Sigmoid colon (tissue), 7 donors: ENCODE measurements around the gene PPP2R2C. TPM values are rescaled to one million over a fixed set of nuclear protein-coding genes. Genes with fewer than 3 reads are reported as not detected.

ENCODE experiments used
- DNase-seq: peaks from one replicate; pipeline ENCODE4 v3.0.0-alpha.2; 2019
- H3K27ac ChIP-seq, 4 donors: fragments of 200-600 bp; sonication (generic); one replicate each; pipeline ENCODE4 v1.5.1; 2016 to 2019; ENCODE audit warnings: mild to moderate bottlenecking in 1 of 4
- H3K27me3 ChIP-seq, 3 donors: fragments of 200-600 bp; sonication (generic); one replicate each; pipeline ENCODE4 v1.5.1; 2019; ENCODE audit warnings: mild to moderate bottlenecking in 1 of 3
- H3K36me3 ChIP-seq, 4 donors: fragments of 200-600 bp; sonication (generic); one replicate each; pipeline ENCODE4 v1.5.1; 2016 to 2019
- H3K4me1 ChIP-seq, 4 donors: fragments of 200-600 bp; sonication (generic); one replicate each; pipeline ENCODE4 v1.5.1; 2017 to 2019
- H3K4me3 ChIP-seq, 4 donors: fragments of 200-600 bp; sonication (generic); one replicate each; pipeline ENCODE4 v1.5.1; 2017 to 2019; ENCODE audit warnings: mild to moderate bottlenecking in 2 of 4, moderate library complexity in 1 of 4
- H3K9me3 ChIP-seq, 4 donors: fragments of 200-600 bp in 3 of 4; sonication (generic) in 3 of 4; one replicate each; pipeline versions ENCODE4 v1.5.1 to v1.6.1; 2013 to 2019
- EP300 ChIP-seq, 4 donors: sonication (generic); formaldehyde crosslinking; IDR thresholded peaks; one replicate each; pipeline ENCODE4 v1.6.1; 2017; ENCODE audit warnings: antibody characterized with exemption in 4 of 4
- POLR2A ChIP-seq, 2 donors: fragments of 450-650 bp; IDR thresholded peaks; one replicate each; pipeline ENCODE4 v1.6.1; 2016; ENCODE audit warnings: antibody characterized with exemption in 2 of 2, mild to moderate bottlenecking in 2 of 2, moderate library complexity in 2 of 2
- POLR2AphosphoS5 ChIP-seq, 4 donors: sonication (generic); formaldehyde crosslinking; IDR thresholded peaks; one replicate each; pipeline ENCODE4 v1.6.1; 2017; ENCODE audit warnings: antibody characterized with exemption in 4 of 4
- WGBS, 2 donors: extraction: QIAGEN DNeasy Blood & Tissue Kit; methylation state at CpG; one replicate each; pipeline ENCODE4 v1.1.7; 2013; 5-methylcytosine and 5-hydroxymethylcytosine counted together
- intact Hi-C: fragments of 100-400 bp; cut with DNase I; formaldehyde crosslinking; loops from one replicate; pipeline ENCODE4 v1.15.1; 2023
- polyA plus RNA-seq, 3 donors: library from polyadenylated mRNA; stranded (reverse); fragments of 200-250 nt; gene quantifications; one replicate each; pipeline ENCODE4 v1.2.3, GENCODE V29; 2013
- total RNA-seq, 4 donors: library from RNA; depleted of rRNA; stranded (reverse); fragments of >200 nt; gene quantifications; one replicate each; pipeline ENCODE4 v1.1.0, GENCODE V29; 2016
- TF ChIP-seq, protein P1 (sequence below), 4 experiments: fragments of 450-650 bp in 3 of 4; fragments of 200-600 bp in 1 of 4; IDR thresholded peaks; one replicate each; pipeline ENCODE4 v1.5.1; 2016 to 2019; ENCODE audit warnings: antibody characterized with exemption in 4 of 4, mild to moderate bottlenecking in 3 of 4, moderate library complexity in 2 of 4
- donor health status: healthy with polysubstance abuse.
- donor health status: Bipolar disorder and iron deficiency.
- donor health status: healthy.

Gene PPP2R2C
- total and polyA plus RNA-seq, 7 donors, result 0.49 to 2.8 (median 1.1) TPM; not detected in 2

DNA sequence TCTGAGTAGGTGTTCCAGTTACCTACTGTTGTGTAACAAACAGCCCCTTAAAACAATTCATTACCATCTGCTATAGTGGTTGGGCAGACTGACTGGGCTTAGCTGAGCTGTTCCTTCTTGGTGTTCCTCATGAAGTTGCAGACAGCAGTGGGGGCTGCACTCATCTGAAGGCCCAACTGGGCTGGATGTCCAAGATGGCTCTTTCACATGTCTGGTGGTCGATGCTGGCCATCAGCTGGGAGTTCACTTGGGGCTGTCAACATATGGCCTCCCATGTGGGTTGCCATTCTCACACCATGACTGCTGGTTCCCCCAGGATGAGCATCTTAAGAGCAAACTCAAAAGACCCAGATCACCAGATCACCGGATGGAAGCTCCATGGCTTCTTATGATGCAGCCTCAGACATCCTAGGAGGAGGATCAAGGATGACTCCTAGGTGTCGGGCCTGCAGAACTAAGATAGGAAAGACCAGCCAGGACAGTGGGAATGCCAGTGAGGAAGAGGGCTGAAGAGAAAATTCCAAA lies 34.3 kb upstream of the PPP2R2C start:
- Histone ChIP-seq H3K9me3 (peaks cover 0 to 11% (median 10%) of the 10 kb centered on the region in 4 donors), H3K36me3 (no peaks in the 10 kb centered on the region), H3K4me1 (no peaks in the 10 kb centered on the region), H3K27me3 (no peaks in the 10 kb centered on the region), H3K27ac (no peak overlapping the region), H3K4me3 (no peak overlapping the region)
- intact Hi-C loops, result no loop called here
- TF ChIP-seq POLR2A (IDR thresholded peaks at IDR 0.05) (no peak), EP300 (IDR thresholded peaks at IDR 0.05) (no peak)
- no peak for DNase-seq
- 81 to 84% methylated on average over 3 of the region's 3 CpGs for WGBS, 2 donors

DNA sequence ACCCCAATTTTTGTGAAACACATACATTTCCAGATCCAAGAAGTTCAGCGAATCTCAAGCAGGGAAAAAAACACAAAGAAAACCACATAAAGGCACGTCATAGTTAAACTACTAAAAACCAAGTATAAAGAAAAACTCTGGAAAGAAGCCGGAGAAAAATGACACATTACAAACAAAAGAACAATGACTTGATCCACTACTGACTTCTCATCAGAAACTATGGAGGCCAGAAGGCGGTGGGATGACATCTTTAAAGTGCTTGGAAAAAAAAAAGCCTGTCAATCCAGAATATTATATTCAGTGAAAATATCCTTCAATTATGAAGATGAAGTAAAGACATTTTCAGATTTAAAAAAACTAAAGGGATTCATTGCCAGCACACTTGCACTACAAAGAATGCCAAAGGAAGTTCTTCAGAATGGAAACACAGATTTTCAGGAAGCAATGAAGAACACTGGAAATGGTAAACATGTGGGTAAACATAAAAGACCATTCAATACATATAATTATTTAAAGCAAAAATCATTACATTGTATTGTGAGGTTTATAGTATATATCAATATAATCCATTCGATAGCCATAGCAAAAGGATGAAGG lies 32.6 kb upstream of the PPP2R2C start:
- Histone ChIP-seq H3K36me3 (no peaks in the 10 kb centered on the region), H3K4me3 (no peak overlapping the region), H3K27ac (no peak overlapping the region), H3K9me3 (peaks cover 0 to 11% (median 10%) of the 10 kb centered on the region in 4 donors), H3K27me3 (peaks cover 0 to 4% (median 0%) of the 10 kb centered on the region in 3 donors), H3K4me1 (no peaks in the 10 kb centered on the region)
- TF ChIP-seq POLR2A (IDR thresholded peaks at IDR 0.05), result no peak
- TF ChIP-seq, protein P1, sequence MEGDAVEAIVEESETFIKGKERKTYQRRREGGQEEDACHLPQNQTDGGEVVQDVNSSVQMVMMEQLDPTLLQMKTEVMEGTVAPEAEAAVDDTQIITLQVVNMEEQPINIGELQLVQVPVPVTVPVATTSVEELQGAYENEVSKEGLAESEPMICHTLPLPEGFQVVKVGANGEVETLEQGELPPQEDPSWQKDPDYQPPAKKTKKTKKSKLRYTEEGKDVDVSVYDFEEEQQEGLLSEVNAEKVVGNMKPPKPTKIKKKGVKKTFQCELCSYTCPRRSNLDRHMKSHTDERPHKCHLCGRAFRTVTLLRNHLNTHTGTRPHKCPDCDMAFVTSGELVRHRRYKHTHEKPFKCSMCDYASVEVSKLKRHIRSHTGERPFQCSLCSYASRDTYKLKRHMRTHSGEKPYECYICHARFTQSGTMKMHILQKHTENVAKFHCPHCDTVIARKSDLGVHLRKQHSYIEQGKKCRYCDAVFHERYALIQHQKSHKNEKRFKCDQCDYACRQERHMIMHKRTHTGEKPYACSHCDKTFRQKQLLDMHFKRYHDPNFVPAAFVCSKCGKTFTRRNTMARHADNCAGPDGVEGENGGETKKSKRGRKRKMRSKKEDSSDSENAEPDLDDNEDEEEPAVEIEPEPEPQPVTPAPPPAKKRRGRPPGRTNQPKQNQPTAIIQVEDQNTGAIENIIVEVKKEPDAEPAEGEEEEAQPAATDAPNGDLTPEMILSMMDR (IDR thresholded peaks at IDR 0.05), result no peak
- TF ChIP-seq POLR2AphosphoS5 (IDR thresholded peaks at IDR 0.05), result no peak
- no peak for TF ChIP-seq EP300 (IDR thresholded peaks at IDR 0.05)
- 82% methylated on average over 5 of the region's 5 CpGs for WGBS, 2 donors
- intact Hi-C loops, result no loop called here
- DNase-seq, result no peak

DNA sequence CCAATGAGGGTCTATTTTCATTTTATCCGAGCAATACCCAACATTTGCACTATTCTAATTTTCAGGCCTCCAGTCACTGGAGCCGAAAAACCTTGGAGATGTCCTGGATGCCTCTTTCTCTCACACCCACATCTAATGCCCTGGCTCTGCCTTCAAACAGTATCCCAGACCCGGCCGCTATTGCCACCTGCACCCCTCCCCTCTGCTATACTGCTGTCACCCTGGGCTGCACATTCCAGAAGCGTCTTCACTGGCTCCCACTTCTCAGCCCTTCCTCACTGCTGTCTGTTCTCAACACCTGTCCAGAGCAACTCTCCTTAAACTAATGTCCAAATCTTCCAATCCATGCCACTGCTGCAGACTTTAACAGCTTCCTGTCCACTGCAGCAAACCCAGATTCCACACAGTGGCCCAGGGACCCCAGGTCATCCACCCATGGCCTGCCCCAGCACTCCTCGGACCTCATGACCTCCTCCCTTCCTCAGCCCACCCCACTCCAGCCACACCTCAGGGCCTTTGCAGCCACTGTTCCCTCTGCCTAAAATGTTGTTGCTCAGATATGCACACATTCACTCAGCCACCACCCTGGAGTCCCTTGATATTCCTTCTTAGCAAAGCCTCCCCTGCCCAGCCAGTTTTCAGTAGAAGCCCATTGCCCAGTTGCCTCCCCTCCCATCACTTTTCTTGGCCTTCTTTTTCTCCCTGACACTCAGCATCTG lies 30.5 kb upstream of the PPP2R2C start:
- Histone ChIP-seq H3K4me3 (no peak overlapping the region), H3K27me3 (peaks cover 0 to 8% (median 0%) of the 10 kb centered on the region in 3 donors), H3K4me1 (no peaks in the 10 kb centered on the region), H3K9me3 (peaks cover 0 to 11% (median 10%) of the 10 kb centered on the region in 4 donors), H3K27ac (no peak overlapping the region), H3K36me3 (no peaks in the 10 kb centered on the region)
- WGBS, 2 donors, result 63 to 74% methylated on average over 6 of the region's 6 CpGs
- TF ChIP-seq POLR2AphosphoS5 (IDR thresholded peaks at IDR 0.05), result no peak
- TF ChIP-seq POLR2A (IDR thresholded peaks at IDR 0.05), result no peak
- TF ChIP-seq, protein P1 (IDR thresholded peaks at IDR 0.05), result no peak
- DNase-seq, result no peak
- intact Hi-C loops, result no loop called here

DNA sequence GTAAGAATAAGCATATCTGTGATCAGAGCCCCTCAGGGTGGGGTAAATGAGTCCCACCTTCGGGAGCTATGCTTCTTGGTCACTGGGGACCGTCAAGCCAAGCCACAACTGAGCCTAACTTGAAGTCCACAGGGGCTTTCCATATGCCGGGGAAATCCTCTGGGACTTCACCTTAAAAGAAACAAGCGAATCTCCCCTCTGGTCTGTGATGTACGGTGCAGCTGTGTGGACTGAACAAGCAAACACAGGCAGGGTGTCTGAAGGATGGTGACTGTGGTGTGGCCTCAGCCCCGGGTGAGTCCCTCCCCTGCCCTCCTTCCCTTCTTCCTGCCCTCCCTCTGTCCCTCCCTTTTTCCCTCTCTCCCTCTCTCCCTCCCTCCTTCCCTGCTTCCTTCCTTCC lies 29.7 kb upstream of the PPP2R2C start:
- H3K27me3 ChIP-seq, result peaks cover 0 to 8% (median 0%) of the 10 kb centered on the region in 3 donors
- no peak overlapping the region for H3K27ac ChIP-seq
- no peak overlapping the region for H3K4me3 ChIP-seq
- TF ChIP-seq, protein P1 (IDR thresholded peaks at IDR 0.05), result no peak
- TF ChIP-seq POLR2AphosphoS5 (IDR thresholded peaks at IDR 0.05) (no peak), POLR2A (IDR thresholded peaks at IDR 0.05) (no peak), EP300 (IDR thresholded peaks at IDR 0.05) (no peak)
- no peaks in the 10 kb centered on the region for H3K36me3 ChIP-seq
- DNase-seq, result no peak
- intact Hi-C loops, result no loop called here
- WGBS, 2 donors, result 65 to 74% methylated on average over 6 of the region's 6 CpGs
- H3K4me1 ChIP-seq, result no peaks in the 10 kb centered on the region
- H3K9me3 ChIP-seq, result peaks cover 0 to 11% (median 10%) of the 10 kb centered on the region in 4 donors

- no peak overlapping the region for H3K4me3 ChIP-seq
Measured at GRCh38 chr4:6501171-6501570, 28.8 kb upstream of the PPP2R2C start.

More at GRCh38 chr4:6501171-6501570, 28.8 kb upstream of the PPP2R2C start:
- H3K27ac ChIP-seq, result no peak overlapping the region
- intact Hi-C loops, result no loop called here
- TF ChIP-seq POLR2A (IDR thresholded peaks at IDR 0.05) (no peak), EP300 (IDR thresholded peaks at IDR 0.05) (no peak), POLR2AphosphoS5 (IDR thresholded peaks at IDR 0.05) (no peak)
- TF ChIP-seq, protein P1 (IDR thresholded peaks at IDR 0.05), result no peak
- H3K36me3 ChIP-seq, result no peaks in the 10 kb centered on the region
- H3K4me1 ChIP-seq, result no peaks in the 10 kb centered on the region
- DNase-seq, result no peak
- WGBS, 2 donors, result 82 to 85% methylated on average over 4 of the region's 4 CpGs
- H3K9me3 ChIP-seq, result peaks cover 0 to 11% (median 10%) of the 10 kb centered on the region in 4 donors
- peaks cover 0 to 8% (median 0%) of the 10 kb centered on the region in 3 donors for H3K27me3 ChIP-seq
